ENCODE results near the gene NPAS2. TPM values are rescaled to one million over a fixed set of nuclear protein-coding genes. Genes with fewer than 3 reads are reported as not detected.

The NPAS2 gene
- total RNA-seq, 2 donors from 2014 or later, result 29.2 to 50.8 TPM

GRCh38 chr2:100820523-100821254 lies 750 bp downstream of the NPAS2 start:
- Histone ChIP-seq H3K36me3 (no peaks in the 10 kb centered on the region), H3K27me3 (replicated peaks; ENCODE audit: insufficient read depth) (no peaks in the 10 kb centered on the region), H3K9me3 (no peaks in the 10 kb centered on the region), H3K27ac (peak overlapping the region; percentile 14 to 39), H3K4me3 (peak overlapping the region; percentile 89), H3K4me1 (ENCODE audit: control insufficient read depth in 1 of 2, low read depth in 2 of 2) (peaks cover 8 to 35% of the 10 kb centered on the region in 2 donors)
- no peak for DNase-seq (ENCODE audit: low spot score)
- no peak for ATAC-seq (ENCODE audit: insufficient number of reproducible peaks, low FRiP score, low read depth)
- no peak for TF ChIP-seq CTCF (IDR thresholded peaks at IDR 0.05)

DNA sequence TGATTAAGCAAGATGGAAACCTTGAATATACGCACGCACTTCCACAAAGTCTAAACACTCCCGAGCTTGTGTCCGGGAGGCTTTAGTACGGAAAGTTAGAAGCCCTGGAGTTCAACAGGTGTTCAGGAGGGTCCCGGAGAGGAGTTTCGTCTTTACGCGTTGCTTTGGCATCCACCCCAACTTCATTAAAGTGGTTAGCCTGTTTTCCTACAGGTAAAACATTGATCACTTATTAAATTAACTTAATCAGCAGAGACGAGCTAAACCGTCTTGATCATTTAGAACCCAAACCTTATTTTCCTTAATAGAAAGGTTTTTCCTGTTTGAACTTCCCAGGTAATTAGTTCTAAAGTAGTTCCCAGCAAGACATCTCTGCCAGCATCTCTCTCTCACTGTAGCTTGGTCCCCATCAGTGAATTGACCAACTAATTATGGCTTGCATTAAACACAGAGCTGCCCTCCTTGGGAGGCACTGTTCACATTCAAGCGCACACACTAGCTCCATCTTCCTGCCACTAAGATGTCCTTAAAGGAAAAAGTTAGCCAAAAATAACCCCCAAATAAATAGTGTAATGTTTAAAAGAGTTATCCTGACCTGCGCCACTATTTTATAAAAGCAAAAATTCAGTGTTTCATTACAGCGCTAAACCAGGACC lies 1.4 kb downstream of the NPAS2 start:
- Histone ChIP-seq H3K36me3 (no peaks in the 10 kb centered on the region), H3K4me1 (ENCODE audit: control insufficient read depth in 1 of 2, low read depth in 2 of 2) (peaks cover 8 to 35% of the 10 kb centered on the region in 2 donors), H3K27me3 (replicated peaks; ENCODE audit: insufficient read depth) (no peaks in the 10 kb centered on the region), H3K4me3 (peak overlapping the region; percentile 89), H3K9me3 (no peaks in the 10 kb centered on the region), H3K27ac (peak overlapping the region; percentile 7 to 14)
- TF ChIP-seq CTCF (IDR thresholded peaks at IDR 0.05), result no peak
- ATAC-seq (ENCODE audit: insufficient number of reproducible peaks, low FRiP score, low read depth) (no peak), DNase-seq (ENCODE audit: low spot score) (no peak)

DNA sequence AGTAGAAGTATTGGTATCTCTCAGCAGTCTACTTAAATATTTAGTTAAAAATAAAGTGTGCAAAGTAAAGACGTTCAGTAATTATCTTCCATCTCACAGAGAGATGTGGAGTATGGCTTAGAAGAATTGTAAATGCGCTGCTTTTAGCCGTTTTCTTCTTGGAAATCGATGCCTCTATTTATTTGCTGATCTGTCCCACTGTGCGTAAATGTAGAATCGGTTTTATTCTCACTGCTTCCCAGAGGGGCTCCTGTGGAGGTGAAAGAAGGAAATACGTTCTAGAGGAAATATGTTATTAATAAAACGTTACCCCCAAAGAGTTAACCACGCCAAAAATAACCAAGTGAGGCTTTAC lies 1.9 kb downstream of the NPAS2 start:
- Histone ChIP-seq H3K4me3 (peak overlapping the region; percentile 89), H3K27ac (peak overlapping the region; percentile 7 to 14), H3K9me3 (no peaks in the 10 kb centered on the region), H3K27me3 (replicated peaks; ENCODE audit: insufficient read depth) (no peaks in the 10 kb centered on the region), H3K4me1 (ENCODE audit: control insufficient read depth in 1 of 2, low read depth in 2 of 2) (peaks cover 8 to 35% of the 10 kb centered on the region in 2 donors), H3K36me3 (no peaks in the 10 kb centered on the region)
- no peak for TF ChIP-seq CTCF (IDR thresholded peaks at IDR 0.05)
- ATAC-seq (ENCODE audit: insufficient number of reproducible peaks, low FRiP score, low read depth) (no peak), DNase-seq (ENCODE audit: low spot score) (no peak)

DNA sequence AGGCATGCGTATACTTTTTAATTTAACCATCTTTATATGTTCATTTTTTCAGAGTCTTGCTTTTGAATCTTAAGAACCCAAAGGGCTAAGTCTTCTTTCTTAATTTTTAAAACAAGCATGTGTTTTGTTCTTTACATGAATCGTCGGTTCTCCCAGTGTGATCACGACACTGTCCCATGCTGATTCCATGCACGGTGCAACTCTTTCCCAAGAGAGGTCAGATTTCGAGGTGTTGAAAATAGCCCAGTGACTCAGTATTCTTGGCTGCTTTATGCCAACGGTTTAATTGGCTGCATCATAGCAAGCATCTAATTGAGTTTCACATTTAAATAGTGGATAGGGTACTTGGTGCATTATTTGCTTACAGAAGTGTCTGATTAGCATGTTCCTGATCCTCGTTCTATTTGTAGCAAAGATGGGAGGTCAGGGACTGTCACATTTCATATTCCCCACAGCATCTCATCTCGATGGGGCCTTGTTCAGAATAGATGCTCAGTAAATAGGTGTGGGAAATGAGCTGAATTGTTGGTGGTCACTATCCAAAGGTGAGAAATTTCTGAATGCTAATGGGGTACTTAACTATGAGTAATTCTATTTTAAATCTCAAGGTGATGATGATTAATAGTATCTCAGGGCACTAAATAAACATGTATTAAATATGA lies 2.8 kb downstream of the NPAS2 start:
- Histone ChIP-seq H3K4me1 (ENCODE audit: control insufficient read depth in 1 of 2, low read depth in 2 of 2) (peaks cover 8 to 33% of the 10 kb centered on the region in 2 donors), H3K27ac (peak overlapping the region; percentile 7 to 14), H3K9me3 (no peaks in the 10 kb centered on the region), H3K27me3 (replicated peaks; ENCODE audit: insufficient read depth) (no peaks in the 10 kb centered on the region), H3K36me3 (no peaks in the 10 kb centered on the region), H3K4me3 (peak overlapping the region; percentile 89)
- ATAC-seq (ENCODE audit: insufficient number of reproducible peaks, low FRiP score, low read depth) (no peak), DNase-seq (ENCODE audit: low spot score) (no peak)
- TF ChIP-seq CTCF (IDR thresholded peaks at IDR 0.05), result no peak
